ENCODE measurements around the gene LRP3. TPM values are rescaled to one million over a fixed set of nuclear protein-coding genes. Genes with fewer than 3 reads are reported as not detected.

LRP3 gene
- total and polyA plus RNA-seq, 2 of the 13 experiments (the other 11 are each of a cell fraction or from before 2014, with no cell fraction given): 17.6 to 51.6 TPM

GRCh38 chr19:33177417-33177979, 16.6 kb upstream of the LRP3 start (continued):
- TF ChIP-seq HMGXB3 (CRISPR knock-in tag; IDR thresholded peaks at IDR 0.05; ENCODE audit: borderline replicate concordance) (no peak), JUNB (CRISPR knock-in tag; IDR thresholded peaks at IDR 0.05; ENCODE audit: borderline replicate concordance) (no peak), ZNF292 (CRISPR knock-in tag; IDR thresholded peaks at IDR 0.05; ENCODE audit: borderline replicate concordance, low read depth) (peak; percentile 40; the same call in 1 of the 2 replicates), ATF4 (CRISPR knock-in tag; IDR thresholded peaks at IDR 0.05) (no peak), ZC3H13 (CRISPR knock-in tag; IDR thresholded peaks at IDR 0.05) (0 out of 2 replicates have a peak, but pooled peaks have one; percentile 3), CBFB (CRISPR knock-in tag; IDR thresholded peaks at IDR 0.05) (0 out of 2 replicates have a peak, but pooled peaks have one; percentile 24), HDAC2 (CRISPR knock-in tag; IDR thresholded peaks at IDR 0.05) (no peak; the same call in 1 of the 2 replicates), FIP1L1 (IDR thresholded peaks at IDR 0.05; ENCODE audit: borderline replicate concordance, insufficient read depth, low read depth, low read length) (no peak), ZNF329 (CRISPR knock-in tag; IDR thresholded peaks at IDR 0.05; ENCODE audit: low read depth) (no peak), ZMAT3 (CRISPR knock-in tag; conservative IDR thresholded peaks at IDR 0.05) (peak; percentile 90), TOE1 (CRISPR knock-in tag; IDR thresholded peaks at IDR 0.05) (no peak), RARA (CRISPR knock-in tag; IDR thresholded peaks at IDR 0.05) (peak; percentile 0; the same call in 1 of the 2 replicates), AKAP8 (CRISPR knock-in tag; IDR thresholded peaks at IDR 0.05) (no peak), THAP7 (CRISPR knock-in tag; IDR thresholded peaks at IDR 0.05) (no peak), ZNF446 (CRISPR knock-in tag; IDR thresholded peaks at IDR 0.05) (peak; percentile 34; the same call in 1 of the 2 replicates), ZNF687 (CRISPR knock-in tag; IDR thresholded peaks at IDR 0.05) (peak; percentile 76), ZSCAN21 (CRISPR knock-in tag; IDR thresholded peaks at IDR 0.05; ENCODE audit: borderline replicate concordance) (no peak), TEF (CRISPR knock-in tag; IDR thresholded peaks at IDR 0.05) (no peak)
